ENCODE measurements around the gene ARHGAP20.

GRCh38 chr11:110571081-110571720 lies 141.0 kb downstream of the ARHGAP20 start:
- TF ChIP-seq CTCF (conservative IDR thresholded peaks at IDR 0.05 in 1 of 2, IDR thresholded peaks at IDR 0.05 in 1 of 2; ENCODE audit: low read depth in 1 of 2, low read length in 2 of 2) (no peak), EZH2 (IDR thresholded peaks at IDR 0.05; ENCODE audit: low read length, missing control alignments) (no peak)

All from fibroblast of lung (primary cell).